GM18517 (cell line): ENCODE measurements around the gene ACER3.
"Not testable (repeated sequence)": the region's sequence is repeated elsewhere in the genome, so short reads cannot be mapped to it uniquely, and the experiment has no call there.

Source experiments
- ATAC-seq: cut with Tn5 transposase; IDR thresholded peaks from one replicate; pipeline ENCODE4 v1.9.1; 2021; ENCODE audit warnings: mild to moderate bottlenecking, moderate library complexity; ENCODE audit not compliant: unreplicated experiment

Gene ACER3

DNA sequence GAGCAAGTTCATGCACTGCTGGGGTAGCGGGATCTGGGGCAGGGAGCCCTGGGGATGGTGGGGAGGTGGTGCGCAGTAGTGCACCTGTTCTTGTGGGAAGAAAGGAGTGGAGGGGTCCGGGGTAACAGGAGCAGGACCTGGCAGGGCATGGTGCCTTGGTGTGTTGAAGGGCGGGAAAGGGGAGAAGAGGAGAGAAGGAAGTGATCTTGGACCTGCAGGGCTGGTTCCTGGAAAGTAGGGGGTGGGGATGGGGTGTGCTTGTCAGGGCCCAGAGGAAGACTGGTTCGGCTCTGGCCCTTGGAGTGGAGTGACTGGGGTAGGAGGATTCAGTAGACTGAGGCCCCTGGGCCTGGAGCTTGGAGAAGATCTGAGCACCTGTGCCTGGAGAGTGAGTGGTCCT lies 195.2 kb downstream of the ACER3 start:
- no peak for ATAC-seq

DNA sequence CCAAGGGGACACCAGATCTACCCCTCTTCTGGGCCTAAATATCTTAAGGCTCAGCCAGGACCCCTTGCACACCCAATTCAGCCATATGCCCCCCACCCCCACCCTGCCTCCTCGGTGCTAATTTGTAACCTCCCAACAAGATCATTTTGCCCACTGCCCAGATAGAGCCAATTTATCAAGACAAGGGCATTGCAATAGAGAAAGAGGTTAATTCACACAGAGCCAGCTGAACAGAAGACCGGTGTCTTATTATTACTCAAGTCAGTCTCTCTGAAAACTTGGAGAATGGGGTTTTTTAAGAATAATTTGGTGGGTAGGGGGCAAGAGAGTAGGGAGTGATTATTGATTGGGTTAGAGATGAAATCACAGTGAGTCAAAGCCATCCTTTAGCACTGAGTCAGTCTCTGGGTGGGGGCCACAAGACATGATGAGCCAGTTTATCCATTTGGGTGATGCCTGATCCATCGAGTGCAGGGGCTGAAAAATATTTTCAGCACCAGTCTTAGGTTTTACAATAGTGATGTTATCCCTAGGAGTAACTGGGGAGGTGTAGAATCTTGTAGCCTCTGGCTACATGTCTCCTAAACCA lies 196.2 kb downstream of the ACER3 start:
- no peak for ATAC-seq

DNA sequence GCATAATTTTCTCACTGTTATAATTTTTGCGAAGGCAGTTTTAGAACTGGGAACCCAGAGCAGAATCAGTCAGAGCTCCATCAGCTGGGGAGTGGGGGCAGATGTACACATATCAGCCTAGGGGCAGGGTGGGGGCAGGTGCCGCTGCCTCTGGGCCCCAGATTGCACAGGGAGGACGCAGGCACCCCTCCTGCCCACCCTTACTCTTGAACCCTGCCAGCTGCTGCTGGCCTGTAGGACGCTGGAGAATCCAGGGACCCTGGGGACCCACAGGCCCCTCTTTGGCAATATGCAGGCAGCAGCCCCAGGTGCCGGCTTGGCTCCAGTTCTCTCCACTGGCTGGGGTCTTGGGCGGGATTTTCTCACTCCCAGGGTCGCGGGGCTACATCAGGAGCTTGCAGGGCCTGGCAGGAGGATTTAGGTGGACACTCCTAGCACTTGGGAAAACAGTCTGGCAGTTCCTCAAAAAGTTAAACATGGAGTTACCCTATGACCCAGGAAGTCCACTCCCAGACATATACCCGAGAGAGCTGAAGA lies 197.3 kb downstream of the ACER3 start:
- ATAC-seq = no peak

DNA sequence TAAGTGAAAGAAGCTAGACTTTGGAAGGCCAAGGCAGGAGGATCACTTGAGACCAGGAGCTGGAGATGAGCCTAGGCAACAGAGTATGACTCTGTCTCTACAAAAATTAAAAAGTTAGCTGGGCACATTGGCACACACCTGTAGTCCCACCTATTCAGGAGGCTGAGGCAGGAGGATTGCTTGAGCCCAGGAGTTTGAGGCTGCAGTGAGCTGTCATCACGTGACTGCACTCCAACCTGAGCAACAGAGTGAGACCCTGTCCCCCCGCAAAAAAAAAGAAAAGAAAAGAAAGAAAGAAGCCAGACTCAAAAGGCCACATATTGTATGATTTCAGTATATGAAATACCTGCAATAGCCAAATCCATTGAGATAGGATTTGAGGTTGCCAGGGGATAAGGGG lies 198.2 kb downstream of the ACER3 start:
- no peak for ATAC-seq

DNA sequence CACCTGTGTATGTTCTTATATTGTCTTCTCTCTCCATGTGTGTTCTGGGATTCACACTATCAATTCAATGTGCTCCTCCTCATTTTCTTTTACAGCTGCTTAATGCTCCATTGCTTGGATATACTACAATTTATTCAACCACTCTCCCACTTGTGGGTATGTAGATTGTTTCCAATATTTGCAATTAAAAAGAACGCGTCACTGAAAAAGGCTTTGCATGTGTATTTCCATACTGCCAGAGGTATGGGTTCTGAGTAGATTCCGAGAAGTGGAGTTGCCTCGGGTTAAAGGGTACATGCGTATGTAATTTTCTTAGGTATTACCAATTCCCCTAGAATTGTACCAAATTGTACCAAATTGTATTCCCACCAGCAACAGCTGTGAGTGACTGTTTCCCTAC lies 199.1 kb downstream of the ACER3 start:
- ATAC-seq = no peak

DNA sequence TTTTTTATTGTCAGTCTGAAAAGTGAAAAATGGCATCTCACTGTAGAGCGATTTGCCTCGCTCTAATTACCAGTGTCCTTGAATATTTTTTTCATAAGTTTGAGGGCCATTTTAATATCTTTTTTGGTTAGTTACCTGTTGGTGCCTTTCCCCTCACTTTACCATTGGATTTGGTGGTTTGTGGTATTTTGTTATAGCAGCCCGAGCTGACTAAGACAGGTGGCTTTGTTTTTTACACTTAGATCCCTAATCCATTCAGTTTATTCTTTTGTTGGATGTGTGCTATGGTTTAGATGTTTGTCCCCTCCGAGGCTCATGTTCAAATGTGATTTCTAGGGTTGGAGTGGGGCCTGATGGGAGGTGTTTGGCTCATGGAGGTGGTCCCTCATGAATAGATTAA lies 199.5 kb downstream of the ACER3 start:
- ATAC-seq = no peak

DNA sequence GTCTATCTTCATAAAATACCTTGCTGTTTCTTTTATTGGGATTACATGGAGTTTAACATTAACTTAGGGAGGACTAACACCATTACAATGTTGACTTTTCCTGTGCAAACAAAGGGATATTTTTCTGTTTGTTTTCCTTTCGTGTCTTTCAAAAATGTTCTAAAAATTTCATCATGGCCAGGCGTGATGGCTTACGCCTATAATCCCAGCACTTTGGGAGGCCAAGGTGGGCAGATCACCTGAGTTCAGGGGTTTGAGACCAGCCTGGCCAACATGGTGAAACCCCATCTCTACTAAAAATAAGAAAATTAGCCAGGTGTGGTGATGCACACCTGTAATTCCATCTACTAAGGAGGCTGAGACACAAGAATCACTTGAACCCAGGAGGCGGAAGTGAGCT lies 200.5 kb downstream of the ACER3 start:
- ATAC-seq = not testable (repeated sequence)

DNA sequence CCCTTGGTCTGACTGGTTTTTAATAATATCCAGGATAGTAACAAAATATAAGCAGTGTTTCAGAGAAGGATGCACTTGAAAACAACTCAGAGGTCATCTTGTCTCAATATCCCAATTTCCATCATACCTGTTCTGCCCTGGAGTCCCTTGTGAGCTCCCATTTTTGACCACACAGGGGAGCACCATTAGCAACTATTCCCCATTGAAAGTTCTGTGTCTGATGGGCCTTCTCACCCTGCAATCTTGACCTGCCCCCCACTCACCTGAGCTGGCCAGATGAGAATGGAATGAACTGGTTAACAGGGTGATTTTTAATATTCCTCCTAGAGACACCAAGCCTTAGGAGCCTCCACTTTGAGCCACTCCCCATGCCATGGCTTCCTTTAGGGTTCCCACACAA lies 202.2 kb downstream of the ACER3 start:
- no peak for ATAC-seq

DNA sequence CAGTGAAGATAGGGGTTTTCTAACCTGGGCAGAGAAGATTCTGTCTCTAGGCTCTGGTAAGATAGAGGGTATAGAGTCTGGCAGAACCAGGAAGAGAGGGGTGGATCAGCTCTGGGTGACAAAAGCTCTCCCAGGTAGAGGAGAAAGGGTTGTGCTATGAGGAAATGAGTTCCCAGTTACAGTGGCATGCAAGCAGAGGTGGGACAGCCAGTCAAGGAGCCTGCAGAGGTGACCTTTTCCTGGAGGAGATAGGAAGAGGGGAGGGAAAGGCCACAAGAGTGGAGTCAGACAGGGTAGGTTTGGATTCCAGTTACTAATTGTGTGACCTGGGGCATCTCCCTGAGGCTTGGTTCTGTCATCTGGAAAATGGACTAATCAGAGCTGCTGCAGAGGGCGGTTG lies 202.7 kb downstream of the ACER3 start:
- ATAC-seq = no peak

DNA sequence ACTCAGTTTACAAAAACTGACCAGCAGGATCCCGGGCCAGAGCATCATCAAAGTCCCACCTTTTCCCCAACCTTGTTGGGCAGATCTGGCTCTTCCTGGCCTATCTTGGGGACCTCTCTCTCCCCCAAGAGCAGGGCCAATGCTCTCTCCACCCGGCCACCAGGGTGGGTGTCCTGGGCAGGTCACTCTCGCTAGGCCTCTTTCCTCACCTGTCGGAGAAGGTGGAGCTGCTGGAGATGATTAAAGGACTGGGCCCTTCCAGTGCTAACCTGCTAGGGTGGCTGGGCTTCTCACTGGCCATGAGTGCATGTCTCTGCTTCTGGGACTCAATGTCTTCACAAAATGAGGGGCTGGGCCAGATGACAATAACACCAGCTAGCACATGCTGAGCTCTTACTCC lies 203.1 kb downstream of the ACER3 start:
- ATAC-seq = no peak

DNA sequence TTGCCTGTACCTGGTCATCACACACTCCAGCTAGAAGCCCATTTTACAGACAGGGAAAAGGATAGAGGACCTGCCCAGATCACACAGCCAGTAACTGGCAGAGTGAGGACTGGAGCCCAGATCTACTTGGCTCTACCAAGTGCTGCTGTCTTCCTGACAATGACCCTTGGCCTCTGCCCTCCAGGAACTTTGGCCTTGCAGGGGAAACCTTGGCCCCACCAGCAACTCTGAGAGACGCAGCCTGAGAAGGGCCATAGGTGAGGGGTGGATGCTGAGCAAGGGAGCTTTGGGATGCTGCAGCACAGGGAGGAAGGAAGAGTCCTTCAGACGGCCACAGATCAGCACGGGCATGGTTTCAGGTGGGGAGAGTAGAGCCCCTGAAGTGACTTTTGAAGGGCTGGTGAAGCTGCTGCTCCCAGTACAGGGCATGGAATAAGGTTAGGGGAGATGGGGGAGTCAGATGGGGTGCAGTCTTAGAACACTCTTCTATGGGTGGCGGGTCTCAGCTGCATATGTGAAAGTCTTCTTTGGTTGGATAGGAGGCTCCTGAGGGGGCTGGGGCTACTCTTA lies 204.0 kb downstream of the ACER3 start:
- no peak for ATAC-seq

DNA sequence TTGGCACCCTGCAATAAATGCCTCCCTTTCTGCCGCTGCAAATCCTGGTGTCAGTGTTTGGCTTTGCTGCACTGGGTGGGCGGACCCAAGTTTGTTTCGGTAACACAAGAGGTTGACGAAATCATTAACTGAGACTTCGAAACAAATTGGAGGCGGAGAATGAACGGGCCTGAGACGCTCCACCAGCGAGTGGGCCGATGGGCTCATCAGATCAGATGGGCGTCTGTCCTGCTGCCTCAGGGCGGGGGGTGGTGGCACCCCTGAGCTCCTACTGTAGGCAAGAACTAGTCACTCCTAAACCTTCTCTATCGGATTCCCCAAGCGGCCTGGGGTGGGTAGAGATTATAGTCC lies 205.1 kb downstream of the ACER3 start:
- no peak for ATAC-seq

DNA sequence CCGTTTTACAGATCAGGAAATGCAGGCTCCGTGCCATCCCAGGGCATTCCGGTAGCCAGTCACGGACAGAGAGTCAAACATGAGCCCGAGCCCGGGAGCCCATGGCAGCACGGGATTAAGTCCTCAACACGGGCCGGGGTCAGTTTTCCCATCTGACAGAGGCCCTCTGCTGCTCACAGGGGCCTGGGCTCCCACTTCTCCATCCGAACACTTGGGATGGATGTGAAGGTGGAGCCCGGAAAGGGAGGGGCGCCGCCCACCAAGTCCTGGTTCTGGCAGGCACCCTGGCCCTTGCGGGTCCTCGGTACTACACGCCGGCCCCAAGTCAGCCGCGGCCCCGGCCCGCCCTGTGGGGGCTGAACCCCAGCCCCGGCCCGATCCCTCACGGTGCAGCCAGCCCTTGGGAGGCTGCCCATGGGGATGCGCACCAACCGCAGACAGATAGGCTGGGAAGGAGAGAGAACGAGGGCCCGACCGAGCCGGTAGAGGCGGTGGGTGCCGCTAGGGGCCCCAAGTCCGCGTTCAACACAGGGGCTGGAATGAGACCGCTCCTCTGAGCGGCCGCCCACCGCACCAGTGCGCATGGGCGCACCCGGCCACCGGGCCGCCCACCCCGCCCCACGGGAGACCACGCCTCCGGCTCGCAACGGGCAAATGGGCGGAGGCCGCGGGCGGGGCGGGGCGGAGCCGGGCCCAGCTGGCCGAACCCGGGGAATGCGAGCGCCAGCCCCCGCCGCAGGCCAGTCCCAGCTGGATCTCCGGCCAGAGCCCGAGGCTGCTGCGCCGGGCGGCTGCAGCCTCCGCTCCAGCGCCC lies 205.7 kb downstream of the ACER3 start, which contains the start of gene CAPN5:
CAPN5 (plus strand) TSS at position 743 of the 814 bp plus-strand sequence. CDS start 17,916 bp downstream, outside the sequence.
- peak; percentile 83 for ATAC-seq

DNA sequence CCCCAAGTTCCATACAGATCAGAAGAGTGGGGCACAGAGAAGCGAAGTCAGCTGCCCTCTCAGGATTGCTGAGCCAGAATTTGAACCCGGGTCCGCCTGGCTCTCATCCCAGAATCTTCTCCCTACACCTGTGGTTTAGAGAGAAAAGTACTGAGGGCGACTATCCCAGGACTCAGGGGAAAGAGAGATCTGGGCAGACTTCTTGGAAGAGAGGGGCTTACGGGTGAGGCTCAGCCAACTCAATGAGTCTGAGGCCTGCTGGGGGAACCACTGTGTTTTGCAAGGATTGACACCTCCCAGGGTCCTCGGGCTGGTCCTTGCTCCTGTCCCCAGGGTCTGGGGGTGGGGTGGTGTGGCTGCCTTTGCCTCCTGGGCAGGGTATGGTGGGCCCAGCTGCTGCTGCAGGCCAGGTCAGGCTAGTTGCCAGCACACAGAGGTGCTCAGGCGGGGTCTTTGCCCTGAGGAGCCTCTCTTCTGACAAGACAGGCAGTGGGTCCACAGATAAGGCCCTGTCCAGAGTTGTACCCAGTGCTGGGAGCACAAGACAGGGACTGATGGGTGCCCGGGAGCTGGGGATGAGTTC lies 207.2 kb downstream of the ACER3 start:
- no peak for ATAC-seq

DNA sequence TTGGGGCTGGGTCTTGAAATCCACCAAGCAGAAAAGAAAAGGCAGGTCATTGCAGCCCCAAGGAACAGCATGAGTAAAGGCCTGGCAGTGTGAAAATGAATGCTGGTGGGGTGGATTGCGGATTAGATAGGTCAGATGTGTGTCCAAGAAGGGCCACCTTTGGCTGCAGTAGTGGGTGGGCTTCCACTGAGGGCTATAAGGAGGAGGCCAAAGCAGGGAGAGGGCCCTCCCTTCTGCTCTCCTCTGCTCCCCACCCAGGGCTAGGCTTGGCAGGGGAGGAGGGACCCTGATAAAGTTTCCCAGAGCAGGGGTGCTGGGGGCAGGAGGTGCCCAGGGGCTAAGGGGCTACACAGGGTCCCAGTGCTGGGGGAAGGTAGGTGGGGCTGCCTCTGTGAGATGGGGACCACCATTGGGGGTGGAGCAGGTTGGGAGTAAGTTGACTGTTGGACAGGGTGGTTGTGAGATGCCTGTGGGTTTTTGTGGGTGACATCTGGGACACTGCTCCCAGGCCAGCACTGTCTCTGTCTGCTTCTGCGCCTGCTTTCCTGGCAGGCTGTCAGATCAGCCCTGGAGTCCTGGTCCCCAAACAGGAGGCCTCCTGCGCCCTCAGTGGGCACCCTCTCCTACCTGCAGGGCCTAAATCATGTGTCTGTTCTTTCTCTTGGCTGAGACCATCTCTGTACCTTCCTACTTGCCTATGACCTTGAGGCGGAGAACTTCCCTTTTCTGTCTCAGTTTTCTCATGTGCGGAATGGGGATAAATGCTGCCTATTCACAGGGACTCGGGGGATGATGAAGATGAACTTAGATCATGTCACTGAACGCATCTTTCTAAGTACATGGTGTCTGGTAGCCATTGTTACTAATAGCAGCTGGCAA lies 208.0 kb downstream of the ACER3 start:
- ATAC-seq = no peak

DNA sequence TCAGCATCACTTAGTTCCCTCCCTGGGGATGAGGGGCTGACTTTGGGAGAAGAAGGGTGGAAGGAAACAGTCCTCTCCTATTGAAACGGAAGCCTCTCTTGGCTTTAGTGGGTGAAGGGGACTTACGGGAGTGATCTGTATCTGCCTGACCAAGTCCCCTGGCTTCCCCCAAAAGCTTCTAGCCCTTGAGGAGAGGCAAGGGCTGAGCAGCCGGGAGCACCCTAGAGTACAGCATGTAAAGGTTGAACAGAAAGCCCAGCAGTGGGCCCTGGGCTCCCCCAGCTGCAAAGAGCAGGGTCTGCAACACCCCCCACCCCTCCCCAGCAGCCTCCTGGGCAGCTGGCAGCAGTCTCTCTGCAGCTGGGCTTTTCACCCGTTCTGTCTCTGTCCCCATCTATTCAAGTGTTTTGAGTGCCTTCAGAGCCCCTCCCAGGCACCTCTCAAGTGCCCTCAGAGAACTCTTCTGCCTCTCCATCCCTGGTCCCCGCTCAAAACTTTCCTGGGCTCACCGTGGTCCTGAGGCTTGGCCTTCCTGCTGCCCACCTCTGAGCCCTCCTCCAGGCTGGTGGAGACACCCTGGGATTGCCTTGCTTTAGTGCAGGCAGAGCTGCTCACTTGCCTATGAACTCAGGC lies 208.7 kb downstream of the ACER3 start:
- ATAC-seq = no peak

DNA sequence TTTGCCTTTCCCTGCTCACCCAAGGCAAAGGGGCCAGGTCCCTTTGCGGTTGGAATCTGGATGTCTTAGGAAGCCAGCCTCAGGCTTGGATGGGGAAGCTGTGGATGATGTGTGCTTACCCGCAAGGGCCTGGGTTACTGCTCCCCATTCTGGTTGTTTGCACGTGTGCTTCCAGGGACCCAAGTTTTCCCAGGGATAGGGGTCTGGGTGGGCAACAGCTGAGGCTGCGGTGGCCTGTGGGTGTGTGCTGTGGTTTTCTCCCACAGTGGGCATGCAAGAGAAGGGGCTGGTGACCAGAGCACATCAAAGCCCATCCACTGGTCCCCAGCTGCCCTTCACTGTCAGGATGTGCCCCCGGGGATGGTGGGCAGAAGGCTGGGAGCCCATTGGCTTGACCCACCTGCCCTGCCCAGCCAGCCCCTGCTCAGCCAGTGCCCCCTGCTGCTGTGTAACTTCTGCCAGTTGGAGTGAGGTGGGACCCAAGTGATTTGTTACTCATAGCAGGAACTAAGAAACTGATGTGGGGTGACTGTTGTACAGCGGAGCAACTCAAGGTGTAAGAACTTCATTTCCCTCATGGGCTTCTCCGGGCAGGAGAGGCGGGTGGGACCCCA lies 209.4 kb downstream of the ACER3 start:
- ATAC-seq = no peak

DNA sequence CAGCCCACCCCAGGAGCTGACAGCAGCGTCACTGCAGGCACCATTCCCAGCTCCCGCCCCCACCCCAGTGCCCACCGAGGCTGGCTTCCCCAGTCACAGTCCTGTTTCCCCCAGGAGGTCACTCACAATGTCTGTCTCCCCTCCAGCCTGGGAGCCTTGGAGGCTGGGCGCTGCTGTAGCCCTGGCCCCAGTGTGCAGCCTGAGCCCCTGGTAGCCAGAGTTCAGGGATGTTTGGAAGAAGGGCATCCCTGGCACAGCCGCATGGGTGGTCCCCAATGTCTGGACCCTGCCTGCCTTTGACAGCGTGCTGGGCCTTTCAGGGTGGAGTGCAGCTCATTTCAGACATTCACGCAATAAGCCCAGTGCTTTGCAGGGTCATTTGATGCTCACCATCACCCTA lies 210.4 kb downstream of the ACER3 start:
- ATAC-seq = no peak

DNA sequence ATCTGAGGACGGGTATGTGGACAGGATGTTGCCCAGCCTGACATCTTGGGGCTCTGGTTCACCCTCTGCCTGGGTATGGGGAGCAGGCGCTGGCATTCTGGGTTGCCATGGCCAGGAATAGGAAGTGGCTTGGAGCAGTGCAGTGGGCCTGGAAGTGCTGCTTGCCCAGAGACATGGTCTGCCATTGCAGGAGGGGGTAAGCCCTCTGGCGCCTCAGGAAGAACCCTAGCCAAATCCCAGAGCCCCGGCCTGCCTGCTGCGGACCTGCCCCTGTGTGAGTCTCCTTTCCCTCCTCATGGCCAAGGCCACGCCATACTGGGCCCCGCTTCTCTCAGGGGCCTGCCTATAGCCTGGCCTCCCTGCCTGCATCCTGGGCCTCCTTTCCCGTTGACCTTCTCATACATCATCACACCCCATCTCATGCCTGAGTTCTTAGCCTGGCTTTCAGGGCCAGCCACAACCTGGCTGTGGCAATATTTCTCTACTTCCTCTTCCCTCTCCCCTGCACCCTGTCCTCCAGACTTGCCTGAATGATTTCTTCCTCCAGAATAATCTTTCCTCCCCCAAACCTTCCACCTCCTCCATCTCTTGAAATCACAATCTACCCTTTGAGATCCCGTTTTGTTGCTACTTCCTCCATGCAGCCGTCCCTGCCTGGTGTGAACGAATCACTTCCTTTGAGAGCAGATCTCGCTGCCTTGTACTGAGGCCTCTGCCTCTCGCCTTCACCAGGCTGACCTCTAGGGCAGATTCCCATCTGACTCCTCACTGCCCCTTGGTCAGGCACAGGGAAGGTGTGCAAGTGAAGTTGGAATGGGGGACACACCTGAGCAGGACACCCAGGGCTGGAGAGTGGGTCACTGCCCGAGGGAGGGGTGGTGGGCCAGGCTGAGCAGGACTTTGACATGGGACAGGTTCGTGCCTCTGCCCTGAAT lies 211.2 kb downstream of the ACER3 start:
- ATAC-seq = no peak
